Measurements from ENCODE around the gene FAM135A. TPM values are rescaled to one million over a fixed set of nuclear protein-coding genes. Genes with fewer than 3 reads are reported as not detected.

FAM135A gene
- total and polyA plus RNA-seq, 9 of the 15 experiments (the other 6 are each of a cell fraction or from before 2014, with no cell fraction given) = 7.4 to 32.9 (median 19.2) TPM

GRCh38 chr6:70590400-70590799 is 177.1 kb downstream of the FAM135A start:
- Histone ChIP-seq H3K4me1 (replicated peaks in 1 of 2; ENCODE audit: control insufficient read depth in 2 of 2, insufficient read depth in 2 of 2, low read length in 2 of 2) (no peaks in the 10 kb centered on the region), H2AFZ (ENCODE audit: low read depth, low read length) (no peak overlapping the region), H3K9ac (ENCODE audit: insufficient read depth in 1 of 2, low read depth in 2 of 2, low read length in 2 of 2) (no peak overlapping the region), H3K27ac (ENCODE audit: extremely low read depth, low read depth, low read length) (no peak overlapping the region), H3K36me3 (ENCODE audit: control insufficient read depth, insufficient read depth, low read length) (no peaks in the 10 kb centered on the region), H3K79me2 (ENCODE audit: control insufficient read depth, insufficient read depth, low read length) (no peaks in the 10 kb centered on the region), H4K20me1 (replicated peaks; ENCODE audit: control insufficient read depth, insufficient read depth, low read length) (no peaks in the 10 kb centered on the region), H3K4me3 (no peak overlapping the region), H3K4me2 (ENCODE audit: insufficient read depth, low read length) (no peak overlapping the region), H3K27me3 (ENCODE audit: control insufficient read depth in 2 of 2, insufficient read depth in 2 of 2, low read length in 2 of 2) (no peaks in the 10 kb centered on the region; a peak in 2 of 5 replicates), H3K9me1 (ENCODE audit: control insufficient read depth, insufficient read depth, low read length) (no peaks in the 10 kb centered on the region), H3K9me3 (replicated peaks; ENCODE audit: control insufficient read depth, insufficient read depth, low read depth, low read length) (no peaks in the 10 kb centered on the region)
- in situ Hi-C loops (cut with MboI) = no loop called here
- DNase-seq (ENCODE audit: extremely low read depth in 1 of 4, low spot score in 3 of 4) (no peak), ATAC-seq (no peak), FAIRE-seq (no peak)
- POLR2A ChIA-PET = interaction anchor here (0.9 to 1.5 kb wide), 2 partner anchors 9 to 10 kb away, joined by 3 read pairs; no protein-coding TSS in a partner anchor
- CTCF ChIA-PET (ENCODE audit: low intra/inter-chr PET ratio) = no interaction called here
- no TSS peak for BruUV-seq (replicated peaks)
- intact Hi-C loops (cut with micrococcal nuclease) = no loop called here
- TF ChIP-seq MXD1 (CRISPR knock-in tag; IDR thresholded peaks at IDR 0.05; ENCODE audit: borderline replicate concordance, poor library complexity, severe bottlenecking) (no peak), TRIM25 (IDR thresholded peaks at IDR 0.05; ENCODE audit: borderline replicate concordance) (no peak), SPI1 (IDR thresholded peaks at IDR 0.05; ENCODE audit: borderline replicate concordance, low read depth, low read length) (no peak), JUND (IDR thresholded peaks at IDR 0.05; ENCODE audit: borderline replicate concordance, low read depth, low read length) (no peak), JUND (tag; IDR thresholded peaks at IDR 0.05; ENCODE audit: borderline replicate concordance, low read depth, low read length) (no peak), ZBTB5 (IDR thresholded peaks at IDR 0.05) (no peak), RNF2 (IDR thresholded peaks at IDR 0.05) (no peak), ZC3H4 (CRISPR knock-in tag; IDR thresholded peaks at IDR 0.05; ENCODE audit: borderline replicate concordance) (no peak), FUS (optimal IDR thresholded peaks at IDR 0.05; ENCODE audit: low read depth, low read length) (no peak), HDAC1 (IDR thresholded peaks at IDR 0.05) (no peak), RBM15 (IDR thresholded peaks at IDR 0.05; ENCODE audit: insufficient read depth, low read length) (no peak), SOX6 (IDR thresholded peaks at IDR 0.05) (no peak), HBP1 (CRISPR knock-in tag; IDR thresholded peaks at IDR 0.05) (no peak), ZHX1 (conservative IDR thresholded peaks at IDR 0.05; ENCODE audit: low read length) (no peak), NFE2 (IDR thresholded peaks at IDR 0.05; ENCODE audit: low read depth) (no peak), CC2D1A (IDR thresholded peaks at IDR 0.05) (no peak)
